Raji (cell line): ENCODE data around the gene NR6A1.

Experiments used
- POLR2A ChIP-seq: IDR thresholded peaks from 2 replicates; pipeline ENCODE4 v1.6.1; 2011; ENCODE audit warnings: low read depth, low read length, control low read depth; ENCODE audit not compliant: insufficient read depth

The NR6A1 gene

GRCh38 chr9:124761196-124761595, 9.9 kb downstream of the NR6A1 start:
- no peak for TF ChIP-seq POLR2A

GRCh38 chr9:124760719-124761118, 10.4 kb downstream of the NR6A1 start:
- TF ChIP-seq POLR2A: no peak

GRCh38 chr9:124759327-124759726, 11.8 kb downstream of the NR6A1 start:
- no peak for TF ChIP-seq POLR2A

- no peak for TF ChIP-seq POLR2A
Observed at GRCh38 chr9:124758691-124759090, 12.4 kb downstream of the NR6A1 start.

- no peak for TF ChIP-seq POLR2A
Observed at GRCh38 chr9:124758061-124758460, 13.1 kb downstream of the NR6A1 start.

- TF ChIP-seq POLR2A: no peak
Observed at GRCh38 chr9:124757616-124758015, 13.5 kb downstream of the NR6A1 start.

GRCh38 chr9:124756011-124756410, 15.1 kb downstream of the NR6A1 start:
- TF ChIP-seq POLR2A: no peak

GRCh38 chr9:124755061-124755460, 16.1 kb downstream of the NR6A1 start:
- no peak for TF ChIP-seq POLR2A

GRCh38 chr9:124754289-124754688, 16.8 kb downstream of the NR6A1 start:
- no peak for TF ChIP-seq POLR2A

GRCh38 chr9:124752967-124753366, 18.1 kb downstream of the NR6A1 start:
- TF ChIP-seq POLR2A: no peak

GRCh38 chr9:124749781-124750180, 21.3 kb downstream of the NR6A1 start:
- no peak for TF ChIP-seq POLR2A

GRCh38 chr9:124749284-124749683, 21.8 kb downstream of the NR6A1 start:
- TF ChIP-seq POLR2A: no peak

GRCh38 chr9:124747065-124747464, 24.0 kb downstream of the NR6A1 start:
- TF ChIP-seq POLR2A: no peak

- TF ChIP-seq POLR2A: no peak
Observed at GRCh38 chr9:124743686-124744348, 27.3 kb downstream of the NR6A1 start.

- no peak for TF ChIP-seq POLR2A
Observed at GRCh38 chr9:124742940-124743339, 28.2 kb downstream of the NR6A1 start.

GRCh38 chr9:124741662-124742061, 29.4 kb downstream of the NR6A1 start:
- no peak for TF ChIP-seq POLR2A

GRCh38 chr9:124741149-124741548, 30.0 kb downstream of the NR6A1 start:
- no peak for TF ChIP-seq POLR2A

GRCh38 chr9:124739360-124739759, 31.8 kb downstream of the NR6A1 start:
- TF ChIP-seq POLR2A: no peak

- no peak for TF ChIP-seq POLR2A
Observed at GRCh38 chr9:124735121-124735520, 36.0 kb downstream of the NR6A1 start.
